Activated CD4-positive, alpha-beta memory T cell treated with anti-CD3 and anti-CD28 coated beads for 36 hours (primary cell): ENCODE results near the gene PUS7. TPM values are rescaled to one million over a fixed set of nuclear protein-coding genes. Genes with fewer than 3 reads are reported as not detected.
"Not testable (repeated sequence)": the region's sequence is repeated elsewhere in the genome, so short reads cannot be mapped to it uniquely, and the experiment has no call there.

ENCODE experiments used
- CTCF ChIA-PET: fragments of 350-600 bp; sonication (Branson Sonifier 250); formaldehyde crosslinking; loops from one replicate; lab custom pipeline; 2021; ENCODE audit warnings: antibody characterized with exemption, inconsistent platforms; lab: Charles Lee
- POLR2A ChIA-PET: fragments of 350-600 bp; sonication (Branson Sonifier 250); formaldehyde crosslinking; loops from one replicate; lab custom pipeline; 2021; ENCODE audit warnings: antibody characterized with exemption; lab: Charles Lee
- DNase-seq: peaks from one replicate; pipeline ENCODE4 v3.0.0-alpha.2; 2020
- H3K27ac Mint-ChIP-seq: one replicate; pipeline ENCODE4 v1.8.0; 2021; ENCODE audit warnings: mixed read lengths
- H3K27me3 Mint-ChIP-seq: one replicate; pipeline ENCODE4 v1.8.0; 2021; ENCODE audit warnings: mixed read lengths
- H3K36me3 Mint-ChIP-seq: one replicate; pipeline ENCODE4 v1.8.0; 2021; ENCODE audit warnings: mixed read lengths
- H3K4me1 Mint-ChIP-seq: one replicate; pipeline ENCODE4 v1.8.0; 2021; ENCODE audit warnings: low read depth, mixed read lengths
- H3K4me3 Mint-ChIP-seq: one replicate; pipeline ENCODE4 v1.8.0; 2021; ENCODE audit warnings: mild to moderate bottlenecking, mixed read lengths
- H3K9me3 Mint-ChIP-seq: one replicate; pipeline ENCODE4 v1.8.0; 2021; ENCODE audit warnings: mixed read lengths
- intact Hi-C: fragments of 100-400 bp; cut with micrococcal nuclease; formaldehyde crosslinking; loops from one replicate; pipeline ENCODE4 v1.15.1; 2023
- total RNA-seq, 2 experiments: library from RNA; stranded (reverse); gene quantifications; one replicate each; pipeline ENCODE4 v1.2.3, GENCODE V29; 2021

The PUS7 gene
- 10 to 100 TPM; 16.9 to 20.3 TPM for total RNA-seq

- no peaks in the 10 kb centered on the region for H3K27me3 Mint-ChIP-seq
- ChIA-PET CTCF (no interaction called here), POLR2A (interaction anchor here (0.7 to 1.5 kb wide), 4 partner anchors 9 to 17 kb away, joined by 3 to 6 read pairs (median 5); partner anchors contain the start of gene RINT1)
- intact Hi-C loops, result loop anchor here (1.0 kb wide), 1 partner anchor 10 kb away; the partner anchor contains the start of gene RINT1
- H3K4me1 Mint-ChIP-seq, result peaks cover 17% of the 10 kb centered on the region
- H3K9me3 Mint-ChIP-seq, result no peaks in the 10 kb centered on the region
- peak within 1 kb of the TSS; percentile 95 for H3K4me3 Mint-ChIP-seq
- peaks cover 4% of the 10 kb centered on the region for H3K36me3 Mint-ChIP-seq
- peak; percentile 90 for DNase-seq
- H3K27ac Mint-ChIP-seq, result peak within 1 kb of the TSS; percentile 78
Observed at GRCh38 chr7:105521717-105522463, at the start of gene PUS7. TSS of gene PUS7 (minus strand) at chr7:105522271. CDS start at chr7:105508512, 13,759 bp downstream.

GRCh38 chr7:105567821-105568220 lies 45.8 kb upstream of the PUS7 start:
- Mint-ChIP-seq H3K27ac (peak overlapping the region; percentile 18), H3K4me1 (no peaks in the 10 kb centered on the region), H3K27me3 (no peaks in the 10 kb centered on the region), H3K36me3 (peaks cover 19% of the 10 kb centered on the region), H3K4me3 (no peak overlapping the region), H3K9me3 (no peaks in the 10 kb centered on the region)
- ChIA-PET POLR2A (no interaction called here), CTCF (interaction anchor here (1.1 to 1.4 kb wide), 2 partner anchors 28 to 475 kb away, joined by 3 read pairs; no protein-coding TSS in a partner anchor)
- intact Hi-C loops, result no loop called here
- DNase-seq, result no peak

- POLR2A ChIA-PET, result no interaction called here
- no peak for DNase-seq
- intact Hi-C loops, result no loop called here
- Mint-ChIP-seq H3K9me3 (no peaks in the 10 kb centered on the region), H3K4me1 (no peaks in the 10 kb centered on the region), H3K36me3 (peaks cover 20% of the 10 kb centered on the region), H3K27me3 (no peaks in the 10 kb centered on the region), H3K4me3 (no peak overlapping the region), H3K27ac (no peak overlapping the region)
- CTCF ChIA-PET, result interaction anchor here (1.1 to 1.4 kb wide), 2 partner anchors 27 to 475 kb away, joined by 3 read pairs; no protein-coding TSS in a partner anchor
Observed at GRCh38 chr7:105567024-105567423, 45.0 kb upstream of the PUS7 start.

GRCh38 chr7:105565190-105565589 lies 43.1 kb upstream of the PUS7 start:
- DNase-seq, result no peak
- Mint-ChIP-seq H3K27ac (no peak overlapping the region), H3K36me3 (peaks cover 21% of the 10 kb centered on the region), H3K9me3 (no peaks in the 10 kb centered on the region), H3K4me1 (no peaks in the 10 kb centered on the region), H3K27me3 (no peaks in the 10 kb centered on the region), H3K4me3 (no peak overlapping the region)
- ChIA-PET CTCF (interaction anchor here (0.7 to 0.9 kb wide), 2 partner anchors 33 to 166 kb away, joined by 3 to 4 read pairs; partner anchors contain the start of gene RINT1), POLR2A (no interaction called here)
- intact Hi-C loops, result no loop called here

GRCh38 chr7:105559926-105560325 lies 37.9 kb upstream of the PUS7 start:
- no peaks in the 10 kb centered on the region for H3K9me3 Mint-ChIP-seq
- CTCF ChIA-PET, result no interaction called here
- no peak overlapping the region for H3K27ac Mint-ChIP-seq
- H3K4me3 Mint-ChIP-seq, result no peak overlapping the region
- peaks cover 19% of the 10 kb centered on the region for H3K36me3 Mint-ChIP-seq
- H3K4me1 Mint-ChIP-seq, result no peaks in the 10 kb centered on the region
- DNase-seq, result no peak
- POLR2A ChIA-PET, result no interaction called here
- intact Hi-C loops, result no loop called here
- H3K27me3 Mint-ChIP-seq, result no peaks in the 10 kb centered on the region

GRCh38 chr7:105538339-105538738 lies 16.3 kb upstream of the PUS7 start:
- ChIA-PET CTCF (no interaction called here), POLR2A (no interaction called here)
- Mint-ChIP-seq H3K27ac (no peak overlapping the region), H3K27me3 (no peaks in the 10 kb centered on the region), H3K9me3 (no peaks in the 10 kb centered on the region), H3K4me1 (peaks cover 11% of the 10 kb centered on the region), H3K36me3 (peaks cover 20% of the 10 kb centered on the region), H3K4me3 (no peak overlapping the region)
- DNase-seq, result no peak
- intact Hi-C loops, result no loop called here

- Mint-ChIP-seq H3K9me3 (no peaks in the 10 kb centered on the region), H3K4me3 (peak overlapping the region; percentile 86), H3K27me3 (no peaks in the 10 kb centered on the region), H3K27ac (peak overlapping the region; percentile 88), H3K4me1 (peaks cover 22% of the 10 kb centered on the region), H3K36me3 (peaks cover 2% of the 10 kb centered on the region)
- DNase-seq, result no peak
- ChIA-PET CTCF (interaction anchor here (1.3 to 2.1 kb wide), 6 partner anchors 12 to 552 kb away, joined by 3 to 11 read pairs (median 5); no protein-coding TSS in a partner anchor), POLR2A (interaction anchor here (1.1 to 1.7 kb wide), 5 partner anchors 8 to 37 kb away, joined by 4 to 7 read pairs (median 4); partner anchors contain the start of gene PUS7)
- intact Hi-C loops, result loop anchor here (1.0 to 5.0 kb wide), 6 partner anchors 11 to 591 kb away; partner anchors contain the start of gene PUS7
Observed at GRCh38 chr7:105532709-105533460, 10.8 kb upstream of the PUS7 start.

GRCh38 chr7:105531792-105532671 lies 10.0 kb upstream of the PUS7 start, which contains the start of gene RINT1:
TSS of gene RINT1 (plus strand) at chr7:105532201. CDS start at chr7:105532316, 115 bp downstream.
- H3K27me3 Mint-ChIP-seq, result no peaks in the 10 kb centered on the region
- H3K9me3 Mint-ChIP-seq, result no peaks in the 10 kb centered on the region
- ChIA-PET POLR2A (interaction anchor here (0.6 to 1.7 kb wide), 12 partner anchors 9 to 520 kb away, joined by 3 to 7 read pairs (median 4); partner anchors contain the start of gene PUS7), CTCF (interaction anchor here (0.8 to 2.1 kb wide), 17 partner anchors 9 to 525 kb away, joined by 3 to 11 read pairs (median 4); no protein-coding TSS in a partner anchor)
- H3K27ac Mint-ChIP-seq, result peak within 1 kb of the TSS; percentile 88
- H3K36me3 Mint-ChIP-seq, result peaks cover 2% of the 10 kb centered on the region
- peaks cover 22% of the 10 kb centered on the region for H3K4me1 Mint-ChIP-seq
- peak within 1 kb of the TSS; percentile 86 for H3K4me3 Mint-ChIP-seq
- intact Hi-C loops, result loop anchor here (1.0 to 5.0 kb wide), 7 partner anchors 10 to 590 kb away; partner anchors contain the start of genes PUS7 and SRPK2
- DNase-seq, result peak; percentile 94

- H3K36me3 Mint-ChIP-seq, result no peaks in the 10 kb centered on the region
- DNase-seq, result no peak
- peak overlapping the region; percentile 35 for H3K4me3 Mint-ChIP-seq
- no peak overlapping the region for H3K27ac Mint-ChIP-seq
- intact Hi-C loops, result loop anchor here (2.0 to 5.0 kb wide), 3 partner anchors 142 to 588 kb away; partner anchors contain the start of gene SRPK2
- ChIA-PET CTCF (no interaction called here), POLR2A (interaction anchor here (0.6 kb wide), 1 partner anchor 336 kb away, joined by 3 read pairs; no protein-coding TSS in a partner anchor)
- H3K27me3 Mint-ChIP-seq, result no peaks in the 10 kb centered on the region
- peaks cover 18% of the 10 kb centered on the region for H3K4me1 Mint-ChIP-seq
- no peaks in the 10 kb centered on the region for H3K9me3 Mint-ChIP-seq
Observed at GRCh38 chr7:105530546-105530945, 8.5 kb upstream of the PUS7 start.

GRCh38 chr7:105530126-105530525 lies 8.1 kb upstream of the PUS7 start:
- POLR2A ChIA-PET, result interaction anchor here (0.6 kb wide), 1 partner anchor 336 kb away, joined by 3 read pairs; no protein-coding TSS in a partner anchor

GRCh38 chr7:105527737-105528136 lies 5.7 kb upstream of the PUS7 start:
- DNase-seq, H3K9me3 Mint-ChIP-seq, H3K27me3 Mint-ChIP-seq, H3K27ac Mint-ChIP-seq, CTCF ChIA-PET, H3K4me3 Mint-ChIP-seq, POLR2A ChIA-PET, H3K4me1 Mint-ChIP-seq, intact Hi-C loops, H3K36me3 Mint-ChIP-seq: not testable (repeated sequence)

More at GRCh38 chr7:105530126-105530525, 8.1 kb upstream of the PUS7 start:
- CTCF ChIA-PET, result no interaction called here
- peak overlapping the region; percentile 38 for H3K27ac Mint-ChIP-seq
- intact Hi-C loops, result loop anchor here (2.0 to 5.0 kb wide), 3 partner anchors 141 to 588 kb away; partner anchors contain the start of gene SRPK2
- DNase-seq, result no peak
- H3K27me3 Mint-ChIP-seq, result no peaks in the 10 kb centered on the region
- H3K4me3 Mint-ChIP-seq, result peak overlapping the region; percentile 35
- H3K9me3 Mint-ChIP-seq, result no peaks in the 10 kb centered on the region
- peaks cover 18% of the 10 kb centered on the region for H3K4me1 Mint-ChIP-seq
- H3K36me3 Mint-ChIP-seq, result no peaks in the 10 kb centered on the region
